HG03520 (cell line): Measurements from ENCODE around the gene ARHGAP21.

Experiments
- ATAC-seq: cut with Tn5 transposase; IDR thresholded peaks from one replicate; pipeline ENCODE4 v1.9.1; 2021; ENCODE audit warnings: mild to moderate bottlenecking, moderate library complexity; ENCODE audit not compliant: unreplicated experiment

Gene ARHGAP21

GRCh38 chr10:24589265-24589664 lies 134.4 kb downstream of the ARHGAP21 start:
- ATAC-seq, result no peak

DNA sequence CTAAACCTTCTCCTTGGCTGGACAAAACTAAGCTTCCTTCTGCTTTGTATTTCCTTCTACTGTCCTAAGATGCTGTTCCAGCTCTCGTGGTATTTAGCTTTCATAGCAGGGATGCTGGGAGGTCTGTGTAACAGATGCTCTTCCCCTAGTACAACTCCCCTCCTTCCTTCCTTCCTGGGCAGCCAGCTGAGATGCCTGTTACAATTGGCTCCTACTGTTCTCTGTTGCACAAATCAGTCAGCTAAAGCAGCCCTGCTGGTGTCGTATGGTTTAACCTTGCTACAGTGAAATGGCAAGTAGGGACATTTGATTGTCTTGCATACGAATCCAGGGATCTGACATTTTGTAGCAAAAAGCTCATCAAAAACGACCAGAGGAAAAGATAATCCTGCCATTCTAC lies 143.8 kb downstream of the ARHGAP21 start:
- no peak for ATAC-seq

- no peak for ATAC-seq
Observed at GRCh38 chr10:24579448-24579847, 144.2 kb downstream of the ARHGAP21 start.

GRCh38 chr10:24575481-24576002 lies 148.1 kb downstream of the ARHGAP21 start:
- no peak for ATAC-seq

DNA sequence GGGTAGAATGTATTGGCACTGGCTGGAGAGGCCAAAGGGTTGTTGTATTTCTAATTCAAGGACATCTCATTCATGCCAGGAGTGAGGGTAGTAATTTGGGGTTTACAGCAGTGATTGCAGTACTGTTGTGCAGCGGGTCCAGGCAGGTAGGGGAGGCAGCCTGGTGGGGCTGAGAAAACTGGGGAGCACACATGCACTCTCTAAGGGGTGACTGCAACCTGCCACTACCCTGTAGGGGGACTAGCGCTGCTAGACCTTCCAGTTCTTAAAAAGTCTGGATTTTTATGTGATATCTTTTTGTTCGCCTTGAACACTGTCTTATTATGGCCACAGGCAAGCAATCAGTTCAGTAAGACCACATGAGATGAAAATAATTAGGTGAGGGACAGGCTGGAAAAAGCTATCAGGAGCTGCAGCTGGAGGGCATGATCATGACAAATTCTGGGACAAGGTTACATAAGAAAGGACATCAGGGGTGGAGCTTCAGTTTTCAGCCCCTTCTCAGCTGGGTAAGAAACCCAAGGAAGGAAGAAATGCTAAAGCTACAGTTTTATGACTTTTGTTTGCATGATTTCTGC lies 149.0 kb downstream of the ARHGAP21 start:
- no peak for ATAC-seq

GRCh38 chr10:24574161-24574560 lies 149.5 kb downstream of the ARHGAP21 start:
- ATAC-seq, result no peak

DNA sequence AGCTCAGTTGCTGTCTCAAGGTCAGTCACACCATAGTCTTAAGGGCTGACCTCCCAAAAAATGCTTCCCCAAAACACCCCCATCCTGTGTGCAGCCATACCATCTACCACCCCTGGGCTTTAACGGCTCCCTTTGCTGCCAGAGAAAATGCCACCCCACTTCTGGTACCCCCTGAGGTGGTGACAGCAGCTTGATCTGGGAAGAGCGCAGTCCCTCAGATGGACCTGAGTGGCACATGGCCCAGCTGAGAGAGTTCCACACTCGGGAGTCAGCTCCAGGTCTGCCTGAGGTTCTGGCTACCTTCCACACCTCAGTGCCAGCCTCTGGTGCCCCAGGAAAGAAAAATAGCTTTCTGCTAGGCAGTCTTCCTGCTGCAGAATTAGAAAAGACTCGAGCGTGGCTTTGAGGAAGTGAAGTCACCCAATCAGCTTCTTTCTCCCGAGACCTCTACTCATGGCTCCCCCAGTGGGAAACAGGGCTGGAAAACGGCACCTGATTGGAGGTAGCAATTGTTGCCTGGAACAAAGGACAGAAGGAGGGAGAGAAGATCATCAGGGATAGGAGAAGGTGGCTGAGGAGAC lies 151.7 kb downstream of the ARHGAP21 start:
- ATAC-seq, result no peak

- ATAC-seq, result no peak
Observed at GRCh38 chr10:24570658-24571426, 152.8 kb downstream of the ARHGAP21 start.

- no peak for ATAC-seq
Observed at GRCh38 chr10:24569828-24570657, 153.6 kb downstream of the ARHGAP21 start.

- ATAC-seq, result no peak
Observed at GRCh38 chr10:24569330-24569796, 154.3 kb downstream of the ARHGAP21 start.

DNA sequence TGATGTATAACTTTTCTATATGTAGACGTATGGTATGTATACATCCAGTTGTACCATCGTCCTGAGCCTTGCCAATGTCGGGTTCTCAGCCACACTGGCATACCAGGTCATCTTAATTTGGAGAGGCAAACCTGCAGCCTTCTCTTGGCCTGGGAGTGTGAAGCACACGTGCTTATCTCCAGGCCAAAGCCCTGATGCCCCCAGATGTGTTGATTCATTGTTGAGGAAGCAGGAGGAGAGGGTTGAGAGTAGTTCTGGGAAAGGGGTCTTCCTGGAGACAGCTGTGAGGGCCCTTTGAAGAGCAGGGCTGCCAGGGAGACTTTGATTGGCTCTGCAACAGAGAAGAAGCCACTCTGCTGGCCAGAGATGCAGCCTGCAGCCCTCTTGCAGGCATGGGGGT lies 155.6 kb downstream of the ARHGAP21 start:
- no peak for ATAC-seq

- no peak for ATAC-seq
Observed at GRCh38 chr10:24561453-24561852, 162.2 kb downstream of the ARHGAP21 start.

- peak; percentile 56 for ATAC-seq
Observed at GRCh38 chr10:24556750-24557742, 166.6 kb downstream of the ARHGAP21 start.

- ATAC-seq, result no peak
Observed at GRCh38 chr10:24556126-24556749, 167.4 kb downstream of the ARHGAP21 start.

GRCh38 chr10:24554036-24554435 lies 169.7 kb downstream of the ARHGAP21 start:
- ATAC-seq, result no peak

- ATAC-seq, result no peak
Observed at GRCh38 chr10:24553051-24553612, 170.6 kb downstream of the ARHGAP21 start.

- peak; percentile 71 for ATAC-seq
Observed at GRCh38 chr10:24552346-24553016, 171.2 kb downstream of the ARHGAP21 start.

DNA sequence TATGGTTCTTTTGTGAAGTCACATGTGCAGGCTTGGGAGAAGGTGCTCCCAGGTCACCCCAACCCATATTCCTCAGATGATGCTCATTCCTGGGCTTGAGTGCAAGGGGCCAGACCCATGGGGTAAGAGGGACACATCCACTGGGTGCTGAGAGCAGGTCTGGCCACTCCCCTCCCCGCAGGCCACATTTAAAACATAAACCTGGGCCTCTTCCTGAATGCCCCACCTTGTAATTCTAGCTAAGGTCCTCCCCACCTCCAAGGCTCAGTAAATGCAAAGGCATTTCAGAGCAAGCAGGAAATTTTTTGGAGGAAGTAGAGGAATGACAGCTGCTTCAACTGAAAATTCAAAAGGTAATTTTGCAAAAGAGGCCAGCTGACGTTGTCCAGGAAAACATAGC lies 172.5 kb downstream of the ARHGAP21 start:
- no peak for ATAC-seq
